Retinal pigment epithelial cell (primary cell): ENCODE data around the gene FAM8A1.
"Not testable (repeated sequence)": the region's sequence is repeated elsewhere in the genome, so short reads cannot be mapped to it uniquely, and the experiment has no call there.

Experiments used
- DNase-seq: peaks from one replicate; pipeline ENCODE4 v3.0.0-alpha.2; 2010; ENCODE audit warnings: low read depth
- H3K4me3 ChIP-seq: 2 replicates; pipeline ENCODE4 v1.5.1; 2011; ENCODE audit warnings: mild to moderate bottlenecking, low read length, control low read depth, moderate library complexity
- TF ChIP-seq, protein P1 (sequence below): conservative IDR thresholded peaks from 2 replicates; pipeline ENCODE4 v1.5.1; 2011; ENCODE audit warnings: low read depth, low read length, control low read depth, inconsistent platforms

The FAM8A1 gene

DNA sequence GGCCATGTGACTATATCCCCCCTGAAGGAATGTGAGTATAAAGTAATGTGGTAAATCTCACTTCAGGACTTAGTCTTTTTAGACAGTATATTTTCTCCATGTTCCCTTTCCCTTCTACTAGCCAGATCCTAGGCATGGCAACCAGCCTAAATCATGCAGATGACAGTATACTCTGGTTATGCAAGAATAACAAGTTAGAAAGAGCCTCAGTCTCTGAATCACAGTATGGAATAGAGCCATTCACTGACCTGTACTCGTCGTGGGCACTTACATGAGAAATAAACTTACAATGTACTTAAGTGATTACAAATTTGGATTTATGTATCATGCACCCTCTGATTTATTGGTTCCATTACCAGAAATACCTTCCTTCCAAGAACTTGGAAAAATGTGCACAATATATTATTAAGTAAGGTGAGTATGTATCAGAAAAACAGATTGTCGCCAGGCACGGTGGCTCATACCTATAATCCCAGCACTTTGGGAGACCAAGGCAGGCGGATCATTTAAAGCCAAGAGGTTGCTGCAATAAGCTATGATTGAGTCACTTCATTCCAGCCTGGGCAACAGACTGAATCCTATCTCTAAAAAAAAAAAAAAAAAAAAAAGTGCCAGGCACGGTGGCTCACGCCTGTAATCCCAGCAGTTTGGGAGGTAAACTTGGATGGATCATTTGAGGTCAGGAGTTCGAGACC, 25.1 kb upstream of the FAM8A1 start:
- peak; percentile 34 for DNase-seq
- TF ChIP-seq, protein P1, sequence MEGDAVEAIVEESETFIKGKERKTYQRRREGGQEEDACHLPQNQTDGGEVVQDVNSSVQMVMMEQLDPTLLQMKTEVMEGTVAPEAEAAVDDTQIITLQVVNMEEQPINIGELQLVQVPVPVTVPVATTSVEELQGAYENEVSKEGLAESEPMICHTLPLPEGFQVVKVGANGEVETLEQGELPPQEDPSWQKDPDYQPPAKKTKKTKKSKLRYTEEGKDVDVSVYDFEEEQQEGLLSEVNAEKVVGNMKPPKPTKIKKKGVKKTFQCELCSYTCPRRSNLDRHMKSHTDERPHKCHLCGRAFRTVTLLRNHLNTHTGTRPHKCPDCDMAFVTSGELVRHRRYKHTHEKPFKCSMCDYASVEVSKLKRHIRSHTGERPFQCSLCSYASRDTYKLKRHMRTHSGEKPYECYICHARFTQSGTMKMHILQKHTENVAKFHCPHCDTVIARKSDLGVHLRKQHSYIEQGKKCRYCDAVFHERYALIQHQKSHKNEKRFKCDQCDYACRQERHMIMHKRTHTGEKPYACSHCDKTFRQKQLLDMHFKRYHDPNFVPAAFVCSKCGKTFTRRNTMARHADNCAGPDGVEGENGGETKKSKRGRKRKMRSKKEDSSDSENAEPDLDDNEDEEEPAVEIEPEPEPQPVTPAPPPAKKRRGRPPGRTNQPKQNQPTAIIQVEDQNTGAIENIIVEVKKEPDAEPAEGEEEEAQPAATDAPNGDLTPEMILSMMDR = no peak
- no peak overlapping the region for H3K4me3 ChIP-seq

DNA sequence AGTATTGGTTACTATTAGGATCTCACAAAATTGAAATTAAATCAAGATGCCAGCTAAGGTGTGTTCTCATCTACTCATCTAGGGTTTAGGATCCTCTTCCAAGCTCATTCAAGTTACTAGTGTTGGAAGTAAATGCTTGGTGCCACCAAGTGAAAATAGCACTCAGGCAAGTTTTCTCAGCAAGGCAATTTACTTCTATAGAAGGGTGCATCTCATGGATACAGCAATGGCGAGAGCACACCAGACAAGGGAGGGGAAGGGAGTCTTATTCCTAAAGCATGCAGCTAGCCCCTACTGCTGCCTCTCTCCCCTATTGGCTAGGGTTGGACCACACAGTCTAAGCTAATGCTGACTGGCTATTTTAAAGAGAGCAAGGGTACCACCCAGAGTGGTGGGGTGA, 23.0 kb upstream of the FAM8A1 start:
- TF ChIP-seq, protein P1 = no peak
- H3K4me3 ChIP-seq = no peak overlapping the region
- DNase-seq = no peak

DNA sequence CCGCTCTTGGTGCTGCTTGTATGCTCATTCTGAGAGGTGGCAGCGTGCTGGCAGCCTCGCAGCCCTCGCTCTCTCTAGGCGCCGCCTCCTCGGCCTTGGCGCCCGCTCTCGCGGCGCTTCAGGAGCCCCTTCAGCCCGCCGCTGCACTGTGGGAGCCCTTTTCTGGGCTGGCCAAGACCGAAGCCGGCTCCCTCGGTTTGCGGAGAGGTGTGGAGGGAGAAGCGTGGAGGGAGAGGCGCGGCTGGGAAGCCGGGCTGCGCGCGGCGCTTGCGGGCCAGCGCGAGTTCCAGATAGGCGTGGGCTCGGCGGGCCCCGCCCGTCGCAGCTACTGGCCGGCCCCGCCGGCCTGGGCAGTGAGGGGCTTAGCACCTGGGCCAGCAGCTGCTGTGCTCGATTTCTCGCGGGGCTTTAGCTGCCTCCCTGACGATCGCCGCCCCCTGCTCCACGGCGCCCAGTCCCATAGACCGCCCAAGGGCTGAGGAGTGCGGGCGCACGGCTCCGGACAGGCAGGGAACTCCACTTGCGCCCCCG, 19.5 kb upstream of the FAM8A1 start:
- TF ChIP-seq, protein P1 = no peak
- peak overlapping the region; percentile 48 for H3K4me3 ChIP-seq
- no peak for DNase-seq

DNA sequence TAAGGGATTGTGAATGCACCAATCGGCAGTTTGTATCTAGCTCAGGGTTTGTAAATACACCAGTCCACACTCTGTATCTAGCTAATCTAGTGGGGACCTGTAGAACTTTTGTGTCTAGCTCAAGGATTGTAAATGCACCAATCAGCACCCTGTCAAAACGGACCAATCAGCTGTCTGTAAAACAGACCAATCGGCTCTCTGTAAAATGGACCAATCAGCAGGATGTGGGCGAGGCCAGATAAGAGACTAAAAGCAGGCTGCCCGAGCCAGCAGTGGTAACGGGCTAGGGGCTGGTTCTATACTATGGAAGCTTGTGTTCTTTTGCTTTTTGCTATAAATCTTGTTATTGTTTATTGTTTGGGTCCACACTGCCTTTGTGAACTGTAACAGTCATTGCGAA, 18.8 kb upstream of the FAM8A1 start:
- DNase-seq, H3K4me3 ChIP-seq: not testable (repeated sequence)

DNA sequence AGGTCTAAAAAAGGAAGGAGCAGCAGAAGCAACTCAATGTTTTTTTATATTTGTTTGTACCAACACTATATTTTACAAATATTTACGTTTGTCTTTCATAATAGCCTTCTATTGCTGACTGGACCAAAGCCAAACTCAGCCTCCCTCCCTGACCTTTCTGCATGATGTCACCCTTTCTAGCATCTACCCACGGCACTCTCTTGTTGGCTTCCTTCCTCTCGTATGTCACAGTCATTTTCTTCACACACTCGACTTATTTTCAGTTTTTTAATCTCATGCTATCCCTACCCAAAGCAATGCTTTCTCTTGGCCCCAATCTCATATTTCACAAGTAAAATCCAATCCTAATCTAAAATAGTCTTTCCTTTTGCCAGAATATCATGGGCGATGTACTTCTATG, 16.3 kb upstream of the FAM8A1 start:
- H3K4me3 ChIP-seq = no peak overlapping the region
- TF ChIP-seq, protein P1 = no peak
- DNase-seq = peak; percentile 17

DNA sequence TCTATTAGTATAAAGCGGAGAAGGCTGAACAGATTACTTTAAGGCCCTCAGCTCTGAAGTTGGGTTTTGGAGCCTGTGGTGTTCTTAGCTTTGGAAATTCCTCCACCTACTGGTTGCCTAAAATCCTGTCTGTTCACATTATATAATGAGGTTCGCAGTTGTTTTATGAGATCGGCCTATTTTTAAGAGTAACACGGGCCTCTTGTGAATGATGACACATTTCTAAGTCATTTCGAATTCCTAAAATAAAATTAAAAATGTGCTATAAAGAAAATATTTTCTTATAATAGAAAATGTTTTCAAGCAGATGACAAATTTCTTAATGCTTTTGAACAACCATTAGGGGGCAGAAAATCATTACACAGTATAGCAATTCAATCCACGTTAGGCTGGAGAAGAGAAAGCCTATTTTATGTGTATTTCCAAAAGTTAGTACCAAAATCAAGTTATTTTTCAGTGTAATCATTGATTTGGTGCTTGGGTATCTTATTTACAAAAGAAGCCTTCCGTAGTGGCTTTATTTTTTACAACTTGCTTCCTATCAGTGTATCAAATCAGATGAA, 15.8 kb upstream of the FAM8A1 start:
- TF ChIP-seq, protein P1 = peak; percentile 60
- no peak overlapping the region for H3K4me3 ChIP-seq
- DNase-seq = peak; percentile 64

DNA sequence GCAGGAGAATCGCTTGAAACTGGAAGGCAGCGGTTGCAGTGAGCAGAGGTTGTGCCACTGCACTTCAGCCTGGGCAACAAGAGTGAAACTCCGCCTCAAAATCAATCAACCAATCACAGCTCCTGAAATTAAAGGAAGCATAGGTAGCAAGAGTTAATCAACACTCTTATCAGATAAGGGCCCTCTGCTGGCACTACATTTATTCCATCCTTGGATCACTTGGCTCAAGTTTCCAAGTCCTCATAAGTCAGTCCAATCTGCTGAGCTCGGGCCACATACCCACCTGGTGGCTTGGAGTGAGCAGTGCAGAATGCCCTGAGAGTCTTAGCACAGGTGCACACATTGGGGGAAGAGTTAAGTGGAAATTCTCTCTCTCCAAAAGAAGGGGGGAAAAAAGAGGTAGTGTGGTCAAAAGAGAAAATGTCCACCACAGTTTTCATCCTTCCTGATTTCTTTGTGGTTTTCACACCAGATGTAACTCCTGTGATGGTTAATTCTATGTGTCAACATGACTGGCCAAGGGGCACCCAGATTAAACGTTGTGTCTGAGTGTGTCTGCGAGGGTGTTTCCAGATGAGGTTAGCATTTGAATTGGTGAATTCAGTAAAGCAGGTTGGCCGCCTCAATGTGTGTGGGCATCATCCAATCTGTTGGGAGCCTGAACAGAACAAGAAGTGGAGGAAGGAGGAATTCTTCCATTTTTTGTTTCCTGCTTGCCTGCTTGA, 14.2 kb upstream of the FAM8A1 start:
- DNase-seq = no peak
- TF ChIP-seq, protein P1 = peak; percentile 25

DNA sequence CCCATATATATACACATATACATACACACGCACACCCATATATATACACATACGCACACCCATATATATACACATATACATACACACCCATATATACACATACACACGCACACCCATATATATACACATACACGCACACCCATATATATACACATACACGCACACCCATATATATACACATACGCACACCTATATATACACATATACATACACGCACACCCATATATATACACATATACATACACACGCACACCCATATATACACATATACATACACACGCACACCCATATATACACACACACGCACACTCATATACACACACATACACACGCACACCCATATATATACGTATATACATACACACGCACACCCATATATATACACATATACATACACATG, 13.5 kb upstream of the FAM8A1 start:
- DNase-seq, H3K4me3 ChIP-seq: not testable (repeated sequence)

More for the DNA sequence above, 14.2 kb upstream of the FAM8A1 start:
- H3K4me3 ChIP-seq = no peak overlapping the region
